HAP-1 (cell line): ENCODE results near the gene ABCC11.
A peak's percentile ranks its signal among the peaks of the same experiment; 100 is the strongest.
"Not testable (repeated sequence)": the region's sequence is repeated elsewhere in the genome, so short reads cannot be mapped to it uniquely, and the experiment has no call there.

ENCODE experiments used
- DNase-seq, 2 experiments: peaks; one replicate each; pipeline ENCODE4 v3.0.0-alpha.2; 2016 to 2020; ENCODE audit warnings: low spot score in 2 of 2
- H3K27me3 ChIP-seq: fragments of 250-450 bp; sonication (Bioruptor Pico); 2 replicates; pipeline ENCODE4 v1.5.1; 2020; ENCODE audit warnings: low read depth, mild to moderate bottlenecking, moderate library complexity
- H3K36me3 ChIP-seq: fragments of 250-450 bp; sonication (Bioruptor Pico); replicated peaks from 2 replicates; pipeline ENCODE4 v1.5.1; 2020; ENCODE audit warnings: mild to moderate bottlenecking
- H3K4me1 ChIP-seq: fragments of 250-450 bp; sonication (Bioruptor Pico); 2 replicates; pipeline ENCODE4 v1.5.1; 2020; ENCODE audit warnings: mild to moderate bottlenecking
- H3K4me3 ChIP-seq: fragments of 250-450 bp; sonication (Bioruptor Pico); 2 replicates; pipeline ENCODE4 v1.5.1; 2020; ENCODE audit warnings: mild to moderate bottlenecking, moderate library complexity
- H3K9me3 ChIP-seq: fragments of 250-450 bp; sonication (Bioruptor Pico); 2 replicates; pipeline ENCODE4 v1.5.1; 2020; ENCODE audit warnings: mild to moderate bottlenecking, moderate library complexity
- in situ Hi-C: fragments of 300-500 bp; cut with MboI; formaldehyde crosslinking; loops from 3 replicates; pipeline ENCODE4 v1.14.3; 2020; ENCODE audit warnings: low sequenced_read_pairs, inconsistent platforms, mixed read lengths

ABCC11 gene

DNA sequence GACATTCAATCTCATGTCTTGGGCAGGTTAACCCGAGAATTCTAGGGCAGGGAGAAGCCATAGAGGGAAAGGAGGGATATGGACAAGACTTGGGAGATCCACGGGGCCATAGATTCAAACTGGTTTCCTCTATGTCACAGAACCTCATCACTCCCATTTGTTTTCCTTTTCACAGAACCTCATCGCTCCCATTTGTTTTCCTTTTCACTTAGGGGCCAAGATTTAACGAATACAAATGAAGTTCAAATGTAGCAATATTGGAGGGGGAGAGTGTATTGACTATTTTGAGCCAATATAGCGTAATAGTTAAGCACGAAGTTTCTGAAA is 42.6 kb downstream of the ABCC11 start:
- no peak for DNase-seq
- Histone ChIP-seq H3K36me3 (no peaks in the 10 kb centered on the region), H3K4me3 (no peak overlapping the region), H3K9me3 (no peaks in the 10 kb centered on the region), H3K27me3 (no peaks in the 10 kb centered on the region), H3K4me1 (no peaks in the 10 kb centered on the region)
- in situ Hi-C loops, result no loop called here

DNA sequence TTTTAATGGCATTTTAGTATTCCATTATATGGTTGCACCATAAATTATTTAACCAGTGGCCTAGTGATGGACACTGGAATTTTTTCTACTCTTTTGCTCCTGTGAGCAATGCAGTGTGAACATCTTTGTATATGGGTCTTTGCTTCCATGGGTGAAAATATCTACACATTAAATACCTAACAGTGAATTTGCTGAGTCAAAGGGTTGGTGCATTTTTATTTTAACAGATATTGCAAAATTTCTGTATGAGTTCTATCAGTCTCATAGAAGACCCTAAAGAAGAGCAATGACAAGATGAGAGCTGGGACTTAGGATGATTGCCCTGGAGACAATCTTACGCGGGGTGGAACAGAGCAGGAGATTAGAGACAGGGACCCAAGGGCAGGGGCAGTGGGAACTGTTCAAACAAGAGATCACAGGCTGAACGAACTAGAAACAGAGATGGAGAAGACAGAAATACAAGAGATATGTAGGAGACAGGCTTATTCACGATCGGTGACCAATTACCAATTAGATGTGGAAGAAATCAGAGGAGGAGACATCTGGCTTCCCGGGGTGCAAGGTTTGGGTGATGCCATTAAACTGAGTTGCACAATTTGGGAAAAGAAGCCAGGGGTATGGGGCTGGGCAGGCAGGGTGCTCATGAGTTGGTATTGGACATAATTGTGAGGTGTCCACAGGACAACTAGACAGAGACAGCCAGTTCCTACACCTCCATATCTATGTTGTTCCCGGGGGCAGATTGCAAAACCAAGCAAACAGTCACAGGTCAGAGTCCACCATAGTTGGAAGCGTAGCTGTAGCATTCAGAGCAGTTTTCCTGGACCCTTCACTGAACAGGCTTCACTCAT is 43.1 kb downstream of the ABCC11 start:
- no peak overlapping the region for H3K4me3 ChIP-seq
- H3K27me3 ChIP-seq, result no peaks in the 10 kb centered on the region
- in situ Hi-C loops, result no loop called here

DNA sequence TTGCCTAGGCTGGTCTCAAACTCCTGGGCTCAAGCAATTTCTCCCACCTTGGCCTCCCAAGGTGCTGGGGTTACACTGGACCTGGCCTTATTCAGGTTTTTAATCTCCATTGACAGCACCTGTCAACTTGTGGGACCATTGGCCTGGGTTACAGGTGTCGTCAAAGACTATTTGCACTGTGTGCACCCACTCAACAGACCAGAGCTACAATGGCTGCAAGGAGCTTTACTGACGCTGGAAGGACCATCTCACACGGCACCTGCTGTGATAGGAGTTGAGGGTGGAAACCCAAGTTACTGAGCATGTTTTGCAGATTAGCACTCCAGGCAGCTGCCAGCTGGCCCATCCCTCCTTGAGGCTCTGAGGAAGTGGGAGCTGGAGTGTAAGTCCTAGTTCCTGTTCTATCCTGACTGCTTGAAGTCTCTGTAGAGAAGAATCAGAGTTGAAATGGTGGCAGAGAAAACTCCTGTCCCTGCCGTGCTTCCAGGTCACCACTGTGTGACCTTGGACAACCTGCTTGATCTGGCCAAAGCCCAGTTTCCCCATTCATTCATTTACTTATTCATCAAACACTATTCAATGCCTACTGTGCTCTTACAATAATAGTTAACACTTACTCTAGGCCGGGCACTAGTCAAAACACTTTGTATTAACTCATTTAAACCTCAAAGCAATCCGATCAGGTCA is 45.7 kb downstream of the ABCC11 start:
- H3K4me1 ChIP-seq, result no peaks in the 10 kb centered on the region
- no peak overlapping the region for H3K4me3 ChIP-seq
- in situ Hi-C loops, result no loop called here
- H3K9me3 ChIP-seq, result no peaks in the 10 kb centered on the region
- DNase-seq, result no peak
- no peaks in the 10 kb centered on the region for H3K36me3 ChIP-seq
- no peaks in the 10 kb centered on the region for H3K27me3 ChIP-seq

More for the DNA sequence above, 43.1 kb downstream of the ABCC11 start:
- H3K9me3 ChIP-seq, result no peaks in the 10 kb centered on the region
- no peaks in the 10 kb centered on the region for H3K36me3 ChIP-seq
- DNase-seq, result no peak
- H3K4me1 ChIP-seq, result no peaks in the 10 kb centered on the region

DNA sequence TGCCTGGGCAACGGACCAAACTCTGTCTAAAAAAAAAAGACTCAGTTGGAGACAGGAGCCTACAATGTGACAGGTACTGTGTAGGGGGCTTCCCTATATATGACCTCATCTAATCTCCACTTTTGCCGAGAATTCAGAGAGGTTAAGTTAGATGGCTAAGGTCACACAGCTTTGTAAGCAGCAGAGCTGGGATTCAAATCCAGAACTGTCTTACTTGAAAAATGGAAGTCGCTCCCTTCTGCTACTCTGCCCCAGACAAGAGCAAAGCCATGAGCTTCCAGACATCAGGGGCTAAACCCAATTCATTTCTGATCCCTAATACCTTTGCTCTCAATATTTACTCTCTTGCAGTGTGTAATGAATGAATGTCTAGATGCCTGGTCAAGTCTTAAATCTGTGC is 50.0 kb downstream of the ABCC11 start:
- Histone ChIP-seq H3K4me3 (no peak overlapping the region), H3K4me1 (no peaks in the 10 kb centered on the region), H3K36me3 (no peaks in the 10 kb centered on the region), H3K9me3 (no peaks in the 10 kb centered on the region), H3K27me3 (no peaks in the 10 kb centered on the region)
- peak in 1 of 2 experiments; percentile 100 for DNase-seq
- in situ Hi-C loops, result no loop called here

DNA sequence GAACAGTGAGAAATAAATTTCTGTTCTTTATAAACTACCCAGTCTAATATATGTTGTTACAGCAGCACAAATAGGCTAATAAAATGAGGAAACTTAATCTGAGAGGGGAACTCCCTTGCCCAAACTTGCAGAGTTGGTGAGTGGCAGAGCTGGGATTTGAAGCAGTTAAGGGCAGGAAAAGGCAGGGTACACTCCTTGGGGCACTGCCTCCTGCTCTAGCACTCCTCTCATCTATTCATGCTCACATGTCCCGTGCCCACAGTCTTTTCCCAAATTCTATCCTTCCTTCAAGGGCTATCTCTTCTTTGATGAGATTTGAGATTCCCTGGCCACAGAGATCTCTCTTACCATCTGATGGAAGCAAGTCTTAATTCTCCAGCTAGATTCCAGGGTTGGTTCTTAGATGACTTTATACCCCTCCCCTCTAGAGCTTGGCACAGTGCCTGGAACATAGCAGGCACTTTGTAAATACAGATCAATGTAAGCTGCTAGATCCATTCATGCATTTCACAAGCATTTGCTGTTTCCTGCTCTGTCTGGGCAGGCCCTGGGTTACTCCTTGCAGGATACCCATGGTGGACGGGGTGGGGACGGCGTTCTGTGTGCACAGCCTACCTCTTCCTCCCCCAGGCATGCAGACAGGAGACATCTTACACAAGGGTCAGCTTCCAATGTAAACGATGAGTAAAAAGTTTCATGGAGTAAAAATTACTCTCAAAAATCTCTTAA is 52.3 kb downstream of the ABCC11 start:
- in situ Hi-C loops, result no loop called here
- Histone ChIP-seq H3K4me1 (no peaks in the 10 kb centered on the region), H3K36me3 (no peaks in the 10 kb centered on the region), H3K9me3 (no peaks in the 10 kb centered on the region), H3K27me3 (no peaks in the 10 kb centered on the region), H3K4me3 (no peak overlapping the region)
- DNase-seq, result peak in 1 of 2 experiments; percentile 66

DNA sequence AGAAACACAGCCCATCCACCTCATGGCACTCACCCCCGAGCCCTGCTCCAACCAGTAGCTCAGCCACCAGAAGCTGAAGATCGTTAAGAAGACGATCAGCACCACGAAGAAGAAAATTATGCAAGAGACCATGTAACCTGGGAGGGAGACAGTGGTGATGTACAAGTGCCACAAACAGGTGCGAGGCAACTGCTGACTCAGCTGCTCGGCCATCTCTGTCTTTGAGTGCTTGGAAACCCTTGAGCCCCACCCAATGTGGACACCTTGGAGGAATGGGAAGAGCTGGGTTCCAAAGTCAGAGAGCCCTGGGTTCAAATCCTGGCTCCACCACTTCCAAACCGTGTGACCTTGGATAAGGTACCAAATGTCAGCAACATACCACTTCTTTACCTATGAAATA is 53.5 kb downstream of the ABCC11 start:
- H3K36me3 ChIP-seq, result no peaks in the 10 kb centered on the region
- in situ Hi-C loops, result no loop called here
- no peaks in the 10 kb centered on the region for H3K9me3 ChIP-seq
- no peak for DNase-seq
- H3K27me3 ChIP-seq, result no peaks in the 10 kb centered on the region
- no peak overlapping the region for H3K4me3 ChIP-seq
- no peaks in the 10 kb centered on the region for H3K4me1 ChIP-seq

DNA sequence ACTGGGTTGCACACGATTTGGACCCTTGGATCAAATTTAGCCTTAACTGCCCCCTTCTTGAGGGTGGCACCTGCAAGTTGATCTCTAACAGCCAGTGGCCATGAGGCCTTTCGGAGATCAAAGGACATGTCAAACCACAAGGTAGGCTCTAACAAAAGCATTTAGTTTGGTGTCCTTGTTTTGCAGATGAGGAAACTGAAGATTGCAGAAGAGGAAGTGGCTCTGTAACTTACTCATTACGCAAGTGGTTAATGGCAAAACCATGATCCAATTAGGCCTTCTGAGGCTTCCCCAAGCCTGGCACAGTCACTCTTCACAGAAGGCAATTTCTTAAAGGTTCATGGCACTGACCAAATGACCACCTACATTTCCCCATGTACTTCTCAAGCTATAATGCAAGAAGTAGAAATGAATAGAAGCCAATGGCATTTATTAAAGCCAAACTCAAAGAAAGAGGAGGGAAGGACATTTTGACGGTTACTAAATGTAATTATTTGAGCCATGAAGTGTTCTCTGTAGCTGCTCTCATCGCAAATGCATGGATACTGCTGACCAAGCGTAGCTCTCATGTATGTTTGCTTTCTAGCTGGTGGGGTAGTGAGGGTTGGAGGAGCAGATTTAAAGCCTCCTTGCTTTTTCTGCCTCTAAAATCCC is 58.8 kb downstream of the ABCC11 start:
- H3K36me3 ChIP-seq, result no peaks in the 10 kb centered on the region
- DNase-seq, result no peak

DNA sequence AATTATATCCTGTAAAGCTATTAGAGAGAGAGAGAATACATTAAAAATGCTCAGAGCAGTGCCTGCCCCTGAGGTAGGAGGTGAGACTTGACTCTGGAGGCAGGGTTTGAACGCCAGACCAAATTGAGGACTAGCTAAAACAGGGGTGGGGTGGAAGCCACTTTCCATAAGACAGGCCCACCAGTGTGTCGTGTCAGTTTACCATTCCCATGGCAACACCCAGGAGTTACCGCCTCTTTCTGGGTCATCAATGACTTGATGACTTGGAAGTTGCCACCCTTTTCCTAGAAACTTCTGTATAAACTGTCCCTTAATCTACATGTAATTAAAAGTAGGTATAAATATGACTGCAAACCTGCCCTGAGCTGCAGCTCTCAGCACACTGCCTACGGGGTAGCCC is 59.6 kb downstream of the ABCC11 start:
- Histone ChIP-seq H3K9me3 (no peaks in the 10 kb centered on the region), H3K4me1 (no peaks in the 10 kb centered on the region), H3K4me3 (no peak overlapping the region), H3K36me3 (no peaks in the 10 kb centered on the region), H3K27me3 (no peaks in the 10 kb centered on the region)
- no peak for DNase-seq
- in situ Hi-C loops, result no loop called here

More for the DNA sequence above, 58.8 kb downstream of the ABCC11 start:
- Histone ChIP-seq H3K4me3 (no peak overlapping the region), H3K27me3 (no peaks in the 10 kb centered on the region), H3K9me3 (no peaks in the 10 kb centered on the region), H3K4me1 (no peaks in the 10 kb centered on the region)
- in situ Hi-C loops, result no loop called here

DNA sequence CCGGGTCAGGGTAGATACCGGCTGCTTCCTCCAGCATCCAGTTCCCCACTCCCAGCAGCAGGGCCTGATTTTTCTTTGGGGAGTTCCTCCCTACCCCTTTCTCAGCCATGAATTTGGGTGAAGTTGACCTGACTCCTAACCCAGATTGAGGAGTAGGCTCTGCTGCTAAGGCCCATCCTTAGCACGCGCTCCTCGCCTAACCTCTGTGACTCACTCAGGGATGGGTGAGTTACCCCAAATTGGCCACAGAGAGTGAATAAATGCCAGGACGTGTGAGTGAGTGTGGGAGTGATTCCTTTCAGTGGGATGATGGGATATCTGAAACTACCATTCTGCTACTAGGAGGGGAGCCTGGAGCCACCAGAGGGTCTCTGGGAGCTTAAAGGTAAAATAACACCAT is 62.7 kb downstream of the ABCC11 start:
- Histone ChIP-seq H3K36me3 (no peaks in the 10 kb centered on the region), H3K4me1 (no peaks in the 10 kb centered on the region), H3K9me3 (no peaks in the 10 kb centered on the region), H3K4me3 (no peak overlapping the region), H3K27me3 (no peaks in the 10 kb centered on the region)
- DNase-seq, result no peak
- in situ Hi-C loops, result no loop called here

DNA sequence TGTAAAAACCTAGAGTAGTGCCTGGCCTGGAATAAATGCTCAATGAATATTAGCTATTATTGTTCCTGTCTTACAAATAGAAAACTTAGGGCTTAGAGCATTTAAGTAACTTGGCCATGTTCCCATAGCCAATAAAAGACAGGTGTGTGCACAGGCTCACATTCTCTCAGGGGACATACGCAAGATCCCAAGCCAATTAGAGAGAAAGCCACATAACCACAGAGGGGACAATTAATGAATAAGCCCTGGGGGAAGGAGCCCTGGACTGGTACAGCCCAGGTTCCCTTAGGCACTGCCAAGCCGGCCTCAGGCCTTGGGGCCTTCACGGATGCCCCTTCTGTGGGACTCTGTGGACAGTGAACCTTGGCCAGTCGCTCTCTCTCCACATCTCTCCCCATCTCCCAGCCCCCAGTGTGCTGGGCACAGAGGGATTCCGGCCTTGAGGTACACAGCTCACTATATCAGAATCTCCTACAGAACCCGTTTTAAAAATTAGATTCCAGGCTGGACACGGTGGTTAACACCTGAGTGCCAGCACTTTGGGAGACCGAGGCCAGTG is 64.3 kb downstream of the ABCC11 start:
- H3K9me3 ChIP-seq, result no peaks in the 10 kb centered on the region
- in situ Hi-C loops, result no loop called here
- no peak for DNase-seq
- no peak overlapping the region for H3K4me3 ChIP-seq
- H3K4me1 ChIP-seq, result no peaks in the 10 kb centered on the region
- H3K27me3 ChIP-seq, result no peaks in the 10 kb centered on the region
- no peaks in the 10 kb centered on the region for H3K36me3 ChIP-seq

DNA sequence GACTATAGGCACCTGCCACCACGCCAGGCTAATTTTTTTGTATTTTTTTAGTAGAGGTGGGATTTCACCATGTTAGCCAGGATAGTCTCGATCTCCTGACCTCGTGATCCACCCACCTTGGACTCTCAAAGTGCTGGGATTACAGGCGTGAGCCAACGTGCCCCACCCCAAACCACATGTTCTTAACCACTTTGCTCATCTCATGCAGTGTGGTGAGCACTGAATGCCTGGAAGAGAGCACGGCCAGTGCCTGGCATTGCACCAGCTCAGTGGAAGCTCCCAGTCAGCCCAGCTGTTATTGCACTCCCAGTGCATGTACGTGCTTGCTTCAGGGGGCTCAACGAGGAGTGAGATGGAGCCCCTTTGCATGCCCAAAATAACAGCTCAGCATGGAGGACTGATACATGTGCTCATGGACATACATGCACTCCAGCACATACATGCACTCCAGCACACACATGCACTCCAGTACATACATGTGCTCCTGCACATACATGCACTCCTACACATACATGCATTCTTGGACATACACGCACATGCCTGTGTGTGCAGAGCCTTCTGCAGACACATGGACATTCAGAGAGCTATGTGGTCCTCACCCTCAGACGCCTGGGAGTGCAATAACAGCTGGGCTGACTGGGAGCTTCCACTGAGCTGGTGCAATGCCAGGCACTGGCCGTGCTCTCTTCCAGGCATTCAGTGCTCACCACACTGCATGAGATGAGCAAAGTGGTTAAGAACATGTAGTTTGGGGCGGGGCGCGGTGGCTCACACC is 65.4 kb downstream of the ABCC11 start:
- H3K27me3 ChIP-seq, H3K4me3 ChIP-seq, in situ Hi-C loops, H3K36me3 ChIP-seq, H3K9me3 ChIP-seq, H3K4me1 ChIP-seq, DNase-seq: not testable (repeated sequence)

DNA sequence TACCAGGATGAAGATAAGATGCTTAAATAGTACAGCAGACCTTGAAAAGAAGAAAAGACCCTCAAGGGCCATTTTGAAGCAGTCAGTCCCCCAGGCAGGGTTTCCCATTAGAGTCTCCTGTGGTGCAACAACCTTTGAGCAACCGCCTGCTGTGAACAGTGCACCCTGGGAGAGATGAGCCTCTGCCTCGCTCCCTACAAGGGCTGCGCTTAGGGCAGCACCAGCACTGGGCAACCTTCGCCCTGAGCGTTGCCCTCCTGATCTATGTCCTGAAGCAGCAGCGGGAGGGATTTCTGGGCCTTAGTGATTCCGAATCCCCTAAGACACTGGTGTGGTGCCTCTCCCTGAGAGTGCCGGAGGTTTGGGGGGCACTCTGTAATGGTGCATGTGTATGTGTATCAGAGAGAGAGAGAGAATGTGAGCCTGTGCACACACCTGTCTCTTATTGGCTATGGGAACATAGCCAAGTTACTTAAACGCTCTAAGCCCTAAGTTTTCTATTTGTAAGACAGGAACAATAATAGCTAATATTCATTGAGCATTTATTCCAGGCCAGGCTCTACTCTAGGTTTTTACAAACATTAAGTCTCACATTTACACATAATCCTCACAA is 66.4 kb downstream of the ABCC11 start:
- no peaks in the 10 kb centered on the region for H3K27me3 ChIP-seq
- in situ Hi-C loops, result no loop called here
- H3K36me3 ChIP-seq, result no peaks in the 10 kb centered on the region
- H3K4me1 ChIP-seq, result no peaks in the 10 kb centered on the region
- no peaks in the 10 kb centered on the region for H3K9me3 ChIP-seq
- H3K4me3 ChIP-seq, result no peak overlapping the region
- DNase-seq, result no peak
